ENCODE data around the gene TAF10.

Gene TAF10

DNA sequence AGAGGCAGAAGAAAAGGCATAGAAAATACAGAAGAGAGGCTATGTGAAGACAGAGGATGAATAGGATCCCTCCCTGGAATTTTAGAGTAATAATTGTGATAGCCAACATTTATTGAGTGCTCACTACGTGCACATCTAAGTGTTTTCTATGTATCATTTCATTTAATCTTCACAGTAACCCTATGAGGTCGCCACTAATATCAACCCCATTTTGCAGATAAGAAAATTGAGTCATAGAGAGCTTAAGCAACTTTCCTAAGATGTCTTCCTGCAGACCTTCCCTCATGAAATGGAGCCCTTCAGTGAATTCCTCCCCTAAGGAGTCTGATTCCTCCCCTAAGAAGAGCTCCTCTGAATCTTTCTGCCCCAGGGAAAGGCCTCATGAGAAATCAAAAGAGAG, 46.7 kb downstream of the TAF10 start:
- no peak for DNase-seq (ENCODE audit: extremely low spot score)
- ChIA-PET CTCF (no interaction called here), POLR2A (no interaction called here)
- TF ChIP-seq ZNF384 (IDR thresholded peaks at IDR 0.05), result no peak
- no peak for TF ChIP-seq ELF4 (IDR thresholded peaks at IDR 0.05)
- no peak for TF ChIP-seq CTBP1 (IDR thresholded peaks at IDR 0.05; ENCODE audit: borderline replicate concordance)
- TF ChIP-seq FOXA1 (IDR thresholded peaks at IDR 0.05), result no peak
- TF ChIP-seq SP1 (IDR thresholded peaks at IDR 0.05), result no peak
- no peak for TF ChIP-seq L3MBTL2 (conservative IDR thresholded peaks at IDR 0.05)
- TF ChIP-seq ARNT (IDR thresholded peaks at IDR 0.05), result no peak
- TF ChIP-seq SUZ12 (IDR thresholded peaks at IDR 0.05), result no peak
- TF ChIP-seq FOXM1 (IDR thresholded peaks at IDR 0.05; ENCODE audit: borderline replicate concordance), result no peak
- no peak for TF ChIP-seq HDGF (IDR thresholded peaks at IDR 0.05; ENCODE audit: borderline replicate concordance)
- no peak for TF ChIP-seq BHLHE40 (IDR thresholded peaks at IDR 0.05; ENCODE audit: borderline replicate concordance)
- TF ChIP-seq FOXK2 (IDR thresholded peaks at IDR 0.05), result no peak

DNA sequence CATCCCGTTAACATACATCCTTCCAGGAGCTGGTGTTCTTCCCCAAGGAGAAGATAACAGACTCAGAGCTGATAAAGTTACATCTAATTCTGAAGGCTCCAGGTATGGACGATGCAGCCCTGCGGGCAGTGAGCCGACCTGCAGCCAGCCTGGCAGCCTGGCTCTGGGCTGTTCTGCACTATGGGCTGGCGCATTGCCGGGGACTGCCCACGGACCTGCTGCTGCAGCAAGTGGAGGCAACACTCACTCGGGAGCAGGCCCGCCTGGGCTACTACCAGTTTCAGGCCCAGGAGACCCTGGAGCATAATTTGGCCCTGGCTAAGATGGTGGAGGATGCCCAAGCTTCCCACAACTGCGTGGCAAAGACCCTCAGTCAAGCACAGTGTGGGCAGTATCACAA, 48.3 kb downstream of the TAF10 start:
- ChIA-PET POLR2A (interaction anchor here (1.0 kb wide), 2 partner anchors 10 to 54 kb away, joined by 3 read pairs; no protein-coding TSS in a partner anchor), CTCF (no interaction called here)
- TF ChIP-seq ELF4 (IDR thresholded peaks at IDR 0.05) (no peak), L3MBTL2 (conservative IDR thresholded peaks at IDR 0.05) (no peak), SP1 (IDR thresholded peaks at IDR 0.05) (no peak), HDGF (IDR thresholded peaks at IDR 0.05; ENCODE audit: borderline replicate concordance) (no peak), ARNT (IDR thresholded peaks at IDR 0.05) (no peak), CTBP1 (IDR thresholded peaks at IDR 0.05; ENCODE audit: borderline replicate concordance) (no peak), FOXK2 (IDR thresholded peaks at IDR 0.05) (no peak), FOXA1 (IDR thresholded peaks at IDR 0.05) (no peak), FOXM1 (IDR thresholded peaks at IDR 0.05; ENCODE audit: borderline replicate concordance) (no peak), ZNF384 (IDR thresholded peaks at IDR 0.05) (no peak), NFRKB (IDR thresholded peaks at IDR 0.05) (no peak), TARDBP (IDR thresholded peaks at IDR 0.05) (no peak), BHLHE40 (IDR thresholded peaks at IDR 0.05; ENCODE audit: borderline replicate concordance) (no peak), LEF1 (IDR thresholded peaks at IDR 0.05; ENCODE audit: borderline replicate concordance) (no peak), SUZ12 (IDR thresholded peaks at IDR 0.05) (no peak)
- TF ChIP-seq, protein P1, sequence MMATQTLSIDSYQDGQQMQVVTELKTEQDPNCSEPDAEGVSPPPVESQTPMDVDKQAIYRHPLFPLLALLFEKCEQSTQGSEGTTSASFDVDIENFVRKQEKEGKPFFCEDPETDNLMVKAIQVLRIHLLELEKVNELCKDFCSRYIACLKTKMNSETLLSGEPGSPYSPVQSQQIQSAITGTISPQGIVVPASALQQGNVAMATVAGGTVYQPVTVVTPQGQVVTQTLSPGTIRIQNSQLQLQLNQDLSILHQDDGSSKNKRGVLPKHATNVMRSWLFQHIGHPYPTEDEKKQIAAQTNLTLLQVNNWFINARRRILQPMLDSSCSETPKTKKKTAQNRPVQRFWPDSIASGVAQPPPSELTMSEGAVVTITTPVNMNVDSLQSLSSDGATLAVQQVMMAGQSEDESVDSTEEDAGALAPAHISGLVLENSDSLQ (IDR thresholded peaks at IDR 0.05), result no peak
- DNase-seq (ENCODE audit: extremely low spot score), result no peak

DNA sequence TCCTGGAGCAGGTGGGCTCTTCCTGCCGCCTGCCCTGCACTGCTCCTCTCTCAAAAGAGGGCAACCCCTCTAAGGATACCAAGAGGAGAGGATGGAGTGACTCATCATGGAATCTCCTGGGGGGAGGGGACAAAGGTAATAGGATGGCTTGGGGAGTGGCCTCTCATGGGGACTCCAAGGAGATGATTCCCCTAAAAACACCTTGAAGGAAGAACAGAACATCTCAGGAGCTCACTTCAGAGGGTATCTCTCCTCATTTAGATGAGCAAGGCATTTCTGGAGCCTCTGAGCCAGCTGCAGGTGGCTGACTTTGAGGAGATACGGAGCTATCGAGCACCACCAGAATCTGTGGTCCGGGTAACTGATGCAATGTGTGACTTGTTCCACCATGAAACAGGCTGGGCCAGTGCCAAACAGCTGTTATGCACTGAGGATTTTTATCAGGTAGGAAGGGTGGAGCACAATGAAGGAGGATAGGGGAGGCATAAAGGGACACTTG, 48.8 kb downstream of the TAF10 start:
- ChIA-PET CTCF (interaction anchor here (0.5 kb wide), 1 partner anchor 124 kb away, joined by 3 read pairs; no protein-coding TSS in a partner anchor), POLR2A (interaction anchor here (1.0 kb wide), 1 partner anchor 55 kb away, joined by 3 read pairs; no protein-coding TSS in a partner anchor)
- TF ChIP-seq ARNT (IDR thresholded peaks at IDR 0.05), result no peak
- TF ChIP-seq LEF1 (IDR thresholded peaks at IDR 0.05; ENCODE audit: borderline replicate concordance), result no peak
- no peak for TF ChIP-seq BHLHE40 (IDR thresholded peaks at IDR 0.05; ENCODE audit: borderline replicate concordance)
- no peak for TF ChIP-seq CTBP1 (IDR thresholded peaks at IDR 0.05; ENCODE audit: borderline replicate concordance)
- TF ChIP-seq ELF4 (IDR thresholded peaks at IDR 0.05), result no peak
- no peak for TF ChIP-seq HDGF (IDR thresholded peaks at IDR 0.05; ENCODE audit: borderline replicate concordance)
- no peak for TF ChIP-seq L3MBTL2 (conservative IDR thresholded peaks at IDR 0.05)
- no peak for DNase-seq (ENCODE audit: extremely low spot score)

DNA sequence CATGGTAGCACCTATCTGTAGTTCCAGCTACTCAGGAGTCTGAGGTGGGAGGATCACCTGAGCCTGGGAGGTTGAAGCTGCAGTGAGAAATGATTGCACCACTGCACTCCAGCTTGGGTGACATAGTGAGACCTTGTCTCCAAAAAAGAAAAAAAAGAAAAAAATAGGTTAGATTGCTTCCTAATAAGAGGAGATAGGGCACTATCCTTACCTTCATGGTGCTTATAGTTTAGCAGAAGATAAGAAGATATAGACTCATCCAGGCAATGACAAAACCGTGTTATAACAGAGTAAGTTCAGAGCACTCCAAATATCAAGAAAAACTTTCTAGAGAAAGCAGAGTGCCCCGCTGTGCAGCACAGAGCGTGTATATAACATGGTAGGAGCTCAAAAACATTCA, 50.7 kb downstream of the TAF10 start:
- ChIA-PET POLR2A (no interaction called here), CTCF (no interaction called here)
- no peak for DNase-seq (ENCODE audit: extremely low spot score)
- TF ChIP-seq BHLHE40 (IDR thresholded peaks at IDR 0.05; ENCODE audit: borderline replicate concordance), result no peak

All from HEK293T (cell line).